Muscle layer of duodenum (tissue), 2 donors: ENCODE measurements around the gene ZNF385D.
A peak's percentile ranks its signal among the peaks of the same experiment; 100 is the strongest.

ENCODE experiments used
- H3K27ac ChIP-seq: one replicate; pipeline ENCODE4 v1.7.0; 2013; ENCODE audit warnings: mild to moderate bottlenecking, low read length
- H3K27me3 ChIP-seq: one replicate; pipeline ENCODE4 v1.7.0; 2013; ENCODE audit warnings: low read depth, mild to moderate bottlenecking, control low read depth, low read length
- H3K36me3 ChIP-seq, 2 donors: one replicate each; pipeline ENCODE4 v1.7.0; 2013; ENCODE audit warnings: low read length in 2 of 2, control low read depth in 1 of 2, mild to moderate bottlenecking in 1 of 2; ENCODE audit not compliant: insufficient read depth in 2 of 2, control insufficient read depth in 1 of 2
- H3K4me1 ChIP-seq, 2 donors: one replicate each; pipeline ENCODE4 v1.7.0; 2013; ENCODE audit warnings: low read length in 2 of 2, mild to moderate bottlenecking in 2 of 2, control low read depth in 1 of 2, moderate library complexity in 1 of 2; ENCODE audit not compliant: insufficient read depth in 2 of 2, control insufficient read depth in 1 of 2
- H3K4me3 ChIP-seq, 2 donors: one replicate each; pipeline ENCODE4 v1.7.0; 2013; ENCODE audit warnings: low read length in 2 of 2, low read depth in 1 of 2, mild to moderate bottlenecking in 1 of 2
- H3K9me3 ChIP-seq, 2 donors: one replicate each; pipeline ENCODE4 v1.7.0; 2013; ENCODE audit warnings: low read length in 2 of 2, control low read depth in 1 of 2, mild to moderate bottlenecking in 1 of 2; ENCODE audit not compliant: control insufficient read depth in 1 of 2
- donor health status: healthy.

The ZNF385D gene

GRCh38 chr3:21750831-21751391, at the start of gene ZNF385D:
TSS of gene ZNF385D (minus strand) at chr3:21751210. CDS start at chr3:21750916, 294 bp downstream.
- Histone ChIP-seq H3K4me3 (peak within 1 kb of the TSS; percentile 61 to 62), H3K4me1 (peaks cover 0 to 5% of the 10 kb centered on the region in 2 donors), H3K9me3 (no peaks in the 10 kb centered on the region), H3K27ac (no peak within 1 kb of the TSS), H3K36me3 (no peaks in the 10 kb centered on the region), H3K27me3 (no peaks in the 10 kb centered on the region)

GRCh38 chr3:21798356-21799088, 47.5 kb upstream of the ZNF385D start:
- Histone ChIP-seq H3K27ac (no peak overlapping the region), H3K4me3 (no peak overlapping the region), H3K9me3 (peaks cover 4 to 6% of the 10 kb centered on the region in 2 donors), H3K27me3 (no peaks in the 10 kb centered on the region), H3K36me3 (no peaks in the 10 kb centered on the region), H3K4me1 (no peaks in the 10 kb centered on the region)

- Histone ChIP-seq H3K4me3 (no peak overlapping the region), H3K27ac (no peak overlapping the region), H3K9me3 (peaks cover 4 to 6% of the 10 kb centered on the region in 2 donors), H3K36me3 (no peaks in the 10 kb centered on the region), H3K27me3 (no peaks in the 10 kb centered on the region), H3K4me1 (no peaks in the 10 kb centered on the region)
Observed at GRCh38 chr3:21795921-21796320, 44.9 kb upstream of the ZNF385D start.

- no peak overlapping the region for H3K27ac ChIP-seq
- H3K27me3 ChIP-seq, result no peaks in the 10 kb centered on the region
- peaks cover 4 to 6% of the 10 kb centered on the region in 2 donors for H3K9me3 ChIP-seq
- no peak overlapping the region for H3K4me3 ChIP-seq
- no peaks in the 10 kb centered on the region for H3K36me3 ChIP-seq
- H3K4me1 ChIP-seq, result no peaks in the 10 kb centered on the region
Observed at GRCh38 chr3:21795152-21795837, 44.3 kb upstream of the ZNF385D start.

GRCh38 chr3:21794291-21794690, 43.3 kb upstream of the ZNF385D start:
- Histone ChIP-seq H3K36me3 (no peaks in the 10 kb centered on the region), H3K4me1 (no peaks in the 10 kb centered on the region), H3K9me3 (peaks cover 4 to 6% of the 10 kb centered on the region in 2 donors), H3K4me3 (no peak overlapping the region), H3K27me3 (no peaks in the 10 kb centered on the region), H3K27ac (no peak overlapping the region)

- Histone ChIP-seq H3K27ac (no peak overlapping the region), H3K27me3 (no peaks in the 10 kb centered on the region), H3K36me3 (no peaks in the 10 kb centered on the region), H3K9me3 (no peaks in the 10 kb centered on the region), H3K4me1 (no peaks in the 10 kb centered on the region), H3K4me3 (no peak overlapping the region)
Observed at GRCh38 chr3:21792176-21792575, 41.2 kb upstream of the ZNF385D start.

- H3K27ac ChIP-seq, result no peak overlapping the region
- no peaks in the 10 kb centered on the region for H3K36me3 ChIP-seq
- H3K9me3 ChIP-seq, result no peaks in the 10 kb centered on the region
- no peaks in the 10 kb centered on the region for H3K27me3 ChIP-seq
- H3K4me1 ChIP-seq, result no peaks in the 10 kb centered on the region
- no peak overlapping the region for H3K4me3 ChIP-seq
Observed at GRCh38 chr3:21791356-21791755, 40.3 kb upstream of the ZNF385D start.

- Histone ChIP-seq H3K4me3 (no peak overlapping the region), H3K27ac (no peak overlapping the region), H3K4me1 (no peaks in the 10 kb centered on the region), H3K27me3 (no peaks in the 10 kb centered on the region), H3K36me3 (no peaks in the 10 kb centered on the region), H3K9me3 (no peaks in the 10 kb centered on the region)
Observed at GRCh38 chr3:21790466-21790865, 39.5 kb upstream of the ZNF385D start.

- H3K4me1 ChIP-seq, result no peaks in the 10 kb centered on the region
- no peaks in the 10 kb centered on the region for H3K27me3 ChIP-seq
- no peak overlapping the region for H3K4me3 ChIP-seq
- no peaks in the 10 kb centered on the region for H3K36me3 ChIP-seq
- H3K9me3 ChIP-seq, result no peaks in the 10 kb centered on the region
- H3K27ac ChIP-seq, result no peak overlapping the region
Observed at GRCh38 chr3:21789730-21790129, 38.7 kb upstream of the ZNF385D start.

GRCh38 chr3:21786438-21786797, 35.4 kb upstream of the ZNF385D start:
- Histone ChIP-seq H3K36me3 (no peaks in the 10 kb centered on the region), H3K27me3 (no peaks in the 10 kb centered on the region), H3K4me3 (no peak overlapping the region), H3K9me3 (no peaks in the 10 kb centered on the region), H3K27ac (no peak overlapping the region), H3K4me1 (no peaks in the 10 kb centered on the region)

- Histone ChIP-seq H3K27ac (no peak overlapping the region), H3K4me1 (no peaks in the 10 kb centered on the region), H3K9me3 (no peaks in the 10 kb centered on the region), H3K4me3 (no peak overlapping the region), H3K27me3 (no peaks in the 10 kb centered on the region), H3K36me3 (no peaks in the 10 kb centered on the region)
Observed at GRCh38 chr3:21785765-21786437, 34.9 kb upstream of the ZNF385D start.
